DND-41 (cell line): Measurements from ENCODE around the gene NPEPL1.

Experiments used
- CTCF ChIP-seq: IDR thresholded peaks from 2 replicates; pipeline ENCODE4 v1.5.1; 2012; ENCODE audit warnings: borderline replicate concordance, low read length, moderate library complexity, mild to moderate bottlenecking; ENCODE audit not compliant: poor library complexity, severe bottlenecking; ENCODE audit errors: extremely low read depth
- EZH2 ChIP-seq: IDR thresholded peaks from 3 replicates; pipeline ENCODE4 v1.6.1; 2012; ENCODE audit warnings: borderline replicate concordance, low read depth, mild to moderate bottlenecking, moderate library complexity, low read length, inconsistent platforms; ENCODE audit not compliant: severe bottlenecking

- no peak for TF ChIP-seq CTCF
- TF ChIP-seq EZH2, result no peak
Observed at GRCh38 chr20:58659841-58660240, 32.8 kb upstream of the NPEPL1 start.
